BJ (cell line): Measurements from ENCODE around the gene RAPGEF1. TPM values are rescaled to one million over a fixed set of nuclear protein-coding genes. Genes with fewer than 3 reads are reported as not detected.
"Not testable (repeated sequence)": the region's sequence is repeated elsewhere in the genome, so short reads cannot be mapped to it uniquely, and the experiment has no call there.

Experiments used
- CTCF ChIA-PET: fragments of 350-600 bp; formaldehyde crosslinking; extraction: SDS; loops from one replicate; lab custom pipeline; 2021; ENCODE audit warnings: antibody characterized with exemption, inconsistent platforms; lab: Yijun Ruan, JAX
- POLR2A ChIA-PET: fragments of 300-600 bp; sonication (Branson Sonifier 250); formaldehyde crosslinking; extraction: SDS; loops from one replicate; lab custom pipeline; 2021; ENCODE audit warnings: antibody characterized with exemption; lab: Charles Lee
- DNase-seq: peaks from one replicate; pipeline ENCODE4 v3.0.0-alpha.2; 2011; ENCODE audit warnings: low read depth
- H3K27me3 ChIP-seq: 2 replicates; pipeline ENCODE4 v1.6.0; 2011; ENCODE audit warnings: low read length; ENCODE audit not compliant: control insufficient read depth, insufficient read depth
- H3K36me3 ChIP-seq: 2 replicates; pipeline ENCODE4 v1.5.1; 2011; ENCODE audit warnings: low read length; ENCODE audit not compliant: control insufficient read depth, insufficient read depth
- H3K4me3 ChIP-seq: 2 replicates; pipeline ENCODE4 v1.5.1; 2011; ENCODE audit warnings: low read depth, mild to moderate bottlenecking, control low read depth, low read length
- polyA plus RNA-seq: library from polyadenylated mRNA; depleted of rRNA; stranded (reverse); fragments of >200 nt; gene quantifications from 2 replicates; pipeline ENCODE4 v1.2.3, GENCODE V29; 2011
- TF ChIP-seq, protein P1 (sequence below): IDR thresholded peaks from 2 replicates; pipeline ENCODE4 v1.5.1; 2011; ENCODE audit warnings: low read depth, mild to moderate bottlenecking, control low read depth, inconsistent platforms, low read length, moderate library complexity; ENCODE audit not compliant: insufficient read depth

Gene RAPGEF1
- polyA plus RNA-seq, 1 experiment: 31.6 TPM

DNA sequence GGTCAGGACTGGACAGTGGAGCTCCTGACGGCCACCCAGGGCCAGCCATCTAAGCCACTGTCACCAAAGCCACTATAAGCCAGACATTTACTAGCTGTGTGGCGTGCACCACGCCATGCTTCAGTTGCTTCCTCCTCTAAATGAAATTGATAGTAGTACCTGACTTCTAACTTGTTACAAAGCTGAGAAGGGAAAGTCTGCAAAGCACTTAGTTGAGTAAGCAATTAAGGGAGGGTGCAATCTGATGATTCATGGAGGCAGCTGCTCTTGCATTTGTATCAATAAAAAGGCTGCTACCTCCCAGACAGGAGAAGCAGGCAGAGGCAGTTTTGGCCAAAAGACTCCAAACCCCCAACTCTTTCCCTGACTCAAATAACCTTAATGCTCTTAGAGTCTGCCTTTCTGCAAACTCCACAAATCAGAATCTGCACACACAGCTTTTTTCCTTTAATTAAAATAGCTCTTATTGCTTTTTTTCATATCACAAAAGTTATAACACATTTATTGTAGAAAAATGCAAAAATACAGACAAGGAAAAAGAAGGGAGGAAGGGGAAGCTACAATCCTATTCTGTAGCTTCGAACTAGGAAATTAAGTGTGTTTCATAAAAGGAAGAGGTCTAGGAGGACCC is 19.3 kb upstream of the RAPGEF1 start:
- CTCF ChIA-PET: interaction anchor here (1.1 to 15.3 kb wide), 10 partner anchors 9 to 510 kb away, joined by 3 to 248 read pairs (median 14); no protein-coding TSS in a partner anchor
- TF ChIP-seq, protein P1, sequence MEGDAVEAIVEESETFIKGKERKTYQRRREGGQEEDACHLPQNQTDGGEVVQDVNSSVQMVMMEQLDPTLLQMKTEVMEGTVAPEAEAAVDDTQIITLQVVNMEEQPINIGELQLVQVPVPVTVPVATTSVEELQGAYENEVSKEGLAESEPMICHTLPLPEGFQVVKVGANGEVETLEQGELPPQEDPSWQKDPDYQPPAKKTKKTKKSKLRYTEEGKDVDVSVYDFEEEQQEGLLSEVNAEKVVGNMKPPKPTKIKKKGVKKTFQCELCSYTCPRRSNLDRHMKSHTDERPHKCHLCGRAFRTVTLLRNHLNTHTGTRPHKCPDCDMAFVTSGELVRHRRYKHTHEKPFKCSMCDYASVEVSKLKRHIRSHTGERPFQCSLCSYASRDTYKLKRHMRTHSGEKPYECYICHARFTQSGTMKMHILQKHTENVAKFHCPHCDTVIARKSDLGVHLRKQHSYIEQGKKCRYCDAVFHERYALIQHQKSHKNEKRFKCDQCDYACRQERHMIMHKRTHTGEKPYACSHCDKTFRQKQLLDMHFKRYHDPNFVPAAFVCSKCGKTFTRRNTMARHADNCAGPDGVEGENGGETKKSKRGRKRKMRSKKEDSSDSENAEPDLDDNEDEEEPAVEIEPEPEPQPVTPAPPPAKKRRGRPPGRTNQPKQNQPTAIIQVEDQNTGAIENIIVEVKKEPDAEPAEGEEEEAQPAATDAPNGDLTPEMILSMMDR: no peak

DNA sequence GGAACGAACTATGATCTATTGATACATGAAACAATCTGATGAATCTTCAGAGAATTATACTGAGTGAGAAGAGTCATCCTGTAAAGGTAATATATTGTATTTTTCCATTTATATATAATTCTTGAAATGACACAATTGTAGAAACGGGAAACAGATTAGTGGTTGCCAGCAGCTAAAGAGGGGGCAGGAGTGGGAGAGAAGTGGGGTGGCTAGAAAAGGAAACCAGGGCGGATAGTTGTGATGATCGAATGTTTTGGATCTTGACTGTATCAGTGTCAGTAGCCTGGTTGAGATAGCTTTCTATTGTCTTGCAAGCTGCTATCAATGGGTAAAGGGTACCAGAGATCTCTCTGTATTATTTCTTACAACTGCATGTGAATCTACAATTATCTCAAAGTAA is 17.7 kb upstream of the RAPGEF1 start:
- no peaks in the 10 kb centered on the region for H3K36me3 ChIP-seq
- no peak overlapping the region for H3K4me3 ChIP-seq
- POLR2A ChIA-PET: no interaction called here
- H3K27me3 ChIP-seq: peaks cover 8% of the 10 kb centered on the region
- CTCF ChIA-PET: interaction anchor here (0.6 to 15.3 kb wide), 15 partner anchors 10 to 511 kb away, joined by 3 to 248 read pairs (median 4); partner anchors contain the start of gene RAPGEF1
- TF ChIP-seq, protein P1: no peak
- no peak for DNase-seq

More for the DNA sequence above, 19.3 kb upstream of the RAPGEF1 start:
- H3K27me3 ChIP-seq: peaks cover 8% of the 10 kb centered on the region
- no peaks in the 10 kb centered on the region for H3K36me3 ChIP-seq
- no peak for DNase-seq
- POLR2A ChIA-PET: no interaction called here
- no peak overlapping the region for H3K4me3 ChIP-seq

DNA sequence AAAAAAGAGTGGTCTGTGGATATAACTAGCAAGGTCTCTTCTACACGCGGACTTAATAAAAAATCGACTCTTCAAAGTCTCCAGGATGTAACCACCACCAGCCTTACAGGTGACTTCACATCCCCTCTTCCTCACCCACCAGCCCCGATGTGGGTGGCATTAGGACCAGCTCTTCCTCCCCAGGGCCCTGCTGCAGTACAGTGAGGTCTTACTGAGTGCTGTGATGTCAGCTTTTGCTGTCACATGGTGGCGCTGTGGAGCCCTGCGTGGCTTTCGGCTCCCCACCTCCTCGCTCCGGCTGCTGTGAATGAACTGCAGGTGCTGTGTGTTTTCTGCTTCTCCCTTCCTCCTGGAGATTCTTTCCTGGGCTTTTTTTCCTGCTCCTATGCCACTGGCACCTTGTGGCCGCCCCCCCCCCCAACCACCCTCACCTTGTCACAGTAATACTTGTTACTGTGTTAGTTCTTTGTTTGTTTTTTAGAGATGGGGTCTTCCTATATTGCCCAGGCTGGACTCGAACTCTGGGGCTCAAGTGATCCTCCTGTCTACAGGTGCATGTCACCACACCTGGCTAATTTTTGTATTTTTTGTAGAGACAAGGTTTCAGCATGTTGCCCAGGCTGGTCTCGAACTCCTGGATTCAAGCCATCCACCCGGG is 15.8 kb upstream of the RAPGEF1 start:
- DNase-seq: no peak
- TF ChIP-seq, protein P1: peak; percentile 90
- Histone ChIP-seq H3K4me3 (no peak overlapping the region), H3K27me3 (peaks cover 9% of the 10 kb centered on the region), H3K36me3 (no peaks in the 10 kb centered on the region)
- CTCF ChIA-PET: interaction anchor here (0.7 to 15.3 kb wide), 6 partner anchors 8 to 508 kb away, joined by 3 to 248 read pairs (median 5); no protein-coding TSS in a partner anchor
- POLR2A ChIA-PET: no interaction called here

DNA sequence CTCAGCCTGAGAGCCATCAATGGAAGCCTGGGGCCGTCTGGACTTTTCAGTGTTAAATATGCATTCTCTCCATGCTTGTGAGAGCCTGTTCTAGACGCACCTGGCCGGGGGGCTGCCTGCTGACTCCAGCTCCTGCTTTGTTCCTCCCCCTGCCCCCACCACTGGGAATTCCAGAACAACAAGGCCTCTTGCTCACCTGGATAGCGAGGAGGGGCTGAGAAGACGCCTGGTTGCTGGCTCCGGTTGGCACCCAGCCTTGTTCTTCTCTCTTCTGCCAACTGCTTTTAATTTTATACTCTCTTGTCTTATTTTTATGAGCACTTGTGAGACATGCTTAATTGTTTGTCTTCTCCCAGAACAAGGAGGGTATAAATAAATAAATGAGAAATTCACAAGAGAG is 15.0 kb upstream of the RAPGEF1 start:
- DNase-seq: no peak
- CTCF ChIA-PET: interaction anchor here (0.6 to 15.3 kb wide), 9 partner anchors 17 to 509 kb away, joined by 3 to 248 read pairs (median 3); no protein-coding TSS in a partner anchor
- Histone ChIP-seq H3K36me3 (no peaks in the 10 kb centered on the region), H3K4me3 (no peak overlapping the region), H3K27me3 (peaks cover 9% of the 10 kb centered on the region)
- POLR2A ChIA-PET: no interaction called here
- TF ChIP-seq, protein P1: no peak

DNA sequence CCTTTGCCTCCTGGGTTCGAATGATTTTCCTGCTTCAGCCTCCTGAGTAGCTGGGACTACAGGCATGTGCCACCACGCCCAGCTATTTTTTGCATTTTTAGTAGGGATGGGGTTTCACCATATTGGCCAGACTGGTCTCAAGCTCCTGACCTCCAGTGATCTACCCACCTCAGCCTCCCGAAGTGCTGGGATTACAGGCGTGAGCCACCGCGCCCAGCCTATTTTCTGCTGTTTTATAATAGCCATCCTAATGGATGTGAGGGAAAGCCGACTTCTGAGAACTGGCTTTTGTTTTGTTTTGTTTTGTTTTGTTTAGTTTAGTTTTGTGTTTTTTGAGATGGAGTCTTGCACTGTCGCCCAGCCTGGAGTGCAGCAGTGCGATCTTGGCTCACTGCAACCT is 13.9 kb upstream of the RAPGEF1 start:
- CTCF ChIA-PET: interaction anchor here (1.0 to 15.3 kb wide), 4 partner anchors 9 to 497 kb away, joined by 3 to 194 read pairs (median 6); no protein-coding TSS in a partner anchor
- POLR2A ChIA-PET: not testable (repeated sequence)

More for the DNA sequence above, 13.9 kb upstream of the RAPGEF1 start:
- not testable (repeated sequence) for H3K4me3 ChIP-seq, DNase-seq, H3K36me3 ChIP-seq, H3K27me3 ChIP-seq
